GM23248 (cell line): Measurements from ENCODE around the gene FAXDC2. TPM values are rescaled to one million over a fixed set of nuclear protein-coding genes. Genes with fewer than 3 reads are reported as not detected.

Experiments
- DNase-seq: peaks from one replicate; pipeline ENCODE4 v3.0.0-alpha.2; 2015
- H2AFZ ChIP-seq: fragments of 200-600 bp; sonication (generic); 2 replicates; pipeline ENCODE4 v1.6.1; 2016; ENCODE audit warnings: antibody characterized with exemption
- H3F3A ChIP-seq: fragments of 200-600 bp; sonication (generic); 2 replicates; pipeline ENCODE4 v1.6.1; 2016; ENCODE audit warnings: mild to moderate bottlenecking, antibody characterized with exemption, mixed run types; ENCODE audit not compliant: insufficient read depth
- H3K27ac ChIP-seq: fragments of 200-600 bp; sonication (generic); 2 replicates; pipeline ENCODE4 v1.5.1; 2016; ENCODE audit warnings: mild to moderate bottlenecking
- H3K27me3 ChIP-seq: fragments of 200-600 bp; sonication (generic); replicated peaks from 2 replicates; pipeline ENCODE4 v1.6.1; 2016; ENCODE audit warnings: mild to moderate bottlenecking; ENCODE audit not compliant: insufficient read depth
- H3K36me3 ChIP-seq: fragments of 200-600 bp; sonication (generic); 2 replicates; pipeline ENCODE4 v1.6.1; 2016; ENCODE audit warnings: low read depth, mild to moderate bottlenecking
- H3K4me1 ChIP-seq: fragments of 200-600 bp; sonication (generic); 2 replicates; pipeline ENCODE4 v1.6.1; 2016; ENCODE audit warnings: mild to moderate bottlenecking; ENCODE audit not compliant: insufficient read depth
- H3K4me2 ChIP-seq: fragments of 200-600 bp; sonication (generic); one replicate; pipeline ENCODE4 v1.6.1; 2016; ENCODE audit warnings: mild to moderate bottlenecking; ENCODE audit not compliant: unreplicated experiment
- H3K4me3 ChIP-seq: fragments of 200-600 bp; sonication (generic); 2 replicates; pipeline ENCODE4 v1.5.1; 2016; ENCODE audit warnings: mild to moderate bottlenecking
- H3K79me2 ChIP-seq: fragments of 200-600 bp; sonication (generic); 2 replicates; pipeline ENCODE4 v1.6.1; 2016; ENCODE audit warnings: mild to moderate bottlenecking; ENCODE audit not compliant: insufficient read depth
- H3K9ac ChIP-seq: fragments of 200-600 bp; sonication (generic); 2 replicates; pipeline ENCODE4 v1.6.1; 2016; ENCODE audit warnings: mild to moderate bottlenecking
- H3K9me2 ChIP-seq: fragments of 200-600 bp; sonication (generic); 2 replicates; pipeline ENCODE4 v1.6.1; 2016; ENCODE audit warnings: mixed run types, mild to moderate bottlenecking, moderate library complexity; ENCODE audit not compliant: insufficient read depth
- H3K9me3 ChIP-seq: fragments of 200-600 bp; sonication (generic); one replicate; pipeline ENCODE4 v1.6.1; 2017; ENCODE audit warnings: low read depth
- H4K20me1 ChIP-seq: fragments of 200-600 bp; sonication (generic); 2 replicates; pipeline ENCODE4 v1.6.0; 2016; ENCODE audit not compliant: insufficient read depth
- EZH2 ChIP-seq: fragments of 200-600 bp; sonication (generic); IDR thresholded peaks from 2 replicates; pipeline ENCODE4 v1.6.1; 2018; ENCODE audit warnings: antibody characterized with exemption, mild to moderate bottlenecking; ENCODE audit not compliant: insufficient read depth, poor library complexity, severe bottlenecking
- EZH2phosphoT487 ChIP-seq: fragments of 200-600 bp; sonication (generic); IDR thresholded peaks from 2 replicates; pipeline ENCODE4 v1.6.1; 2018; ENCODE audit warnings: antibody characterized with exemption, moderate library complexity, mild to moderate bottlenecking, low read depth; ENCODE audit not compliant: insufficient read depth
- WGBS, 2 experiments: methylation state at CpG; one replicate each; pipeline ENCODE4 v1.1.6; 2015 to 2017; ENCODE audit warnings: low lambda C conversion rate in 2 of 2, low coverage in 1 of 2; ENCODE audit errors: missing lambda C conversion rate in 2 of 2; 5-methylcytosine and 5-hydroxymethylcytosine counted together
- in situ Hi-C: fragments of 300-500 bp; cut with MboI; formaldehyde crosslinking; loops from 2 replicates; pipeline ENCODE4 v1.15.0; 2020
- polyA plus RNA-seq: library from polyadenylated mRNA; unstranded; fragments of >200 nt; fragmentation: Nextera tagmentation; extraction: Ambion mirVana; gene quantifications from 2 replicates; pipeline ENCODE4 v1.2.1, GENCODE V29; 2016
- total RNA-seq: library from RNA; depleted of rRNA; stranded (reverse); fragments of >200 nt; shearing (Covaris generic); gene quantifications from 2 replicates; pipeline ENCODE4 v1.2.3, GENCODE V29; 2014

FAXDC2 gene
- total and polyA plus RNA-seq, 2 experiments from 2014 or later: 5.4 to 10.3 TPM

- Histone ChIP-seq H3K9me3 (no peaks in the 10 kb centered on the region), H3K27me3 (no peaks in the 10 kb centered on the region), H3K9me2 (no peaks in the 10 kb centered on the region), H3K36me3 (no peaks in the 10 kb centered on the region), H4K20me1 (no peaks in the 10 kb centered on the region), H3K9ac (no peak overlapping the region), H3K4me2 (no peak overlapping the region), H3K4me3 (no peak overlapping the region), H3K79me2 (peaks cover 15% of the 10 kb centered on the region; the same call in 1 of the 2 replicates), H3F3A (peaks cover 10% of the 10 kb centered on the region), H3K4me1 (peaks cover 10% of the 10 kb centered on the region), H3K27ac (no peak overlapping the region), H2AFZ (no peak overlapping the region)
- in situ Hi-C loops: no loop called here
- WGBS, 2 experiments: 82 to 89% methylated on average over 5 of the region's 5 CpGs
- TF ChIP-seq EZH2: no peak
- no peak for TF ChIP-seq EZH2phosphoT487
- DNase-seq: no peak
These were observed 5.6 kb downstream of the FAXDC2 start for GRCh38 chr5:154844809-154845208.

GRCh38 chr5:154842689-154843530, 7.5 kb downstream of the FAXDC2 start:
- Histone ChIP-seq H4K20me1 (no peaks in the 10 kb centered on the region), H3K36me3 (no peaks in the 10 kb centered on the region), H3K27ac (no peak overlapping the region), H3F3A (no peaks in the 10 kb centered on the region), H3K4me2 (no peak overlapping the region), H2AFZ (no peak overlapping the region), H3K9me2 (no peaks in the 10 kb centered on the region), H3K9me3 (no peaks in the 10 kb centered on the region), H3K9ac (no peak overlapping the region), H3K4me1 (no peaks in the 10 kb centered on the region), H3K27me3 (no peaks in the 10 kb centered on the region), H3K4me3 (no peak overlapping the region), H3K79me2 (peaks cover 5% of the 10 kb centered on the region; the same call in 1 of the 2 replicates)
- 86 to 91% methylated on average over 6 of the region's 6 CpGs for WGBS, 2 experiments
- TF ChIP-seq EZH2phosphoT487 (no peak), EZH2 (no peak)
- no peak for DNase-seq
- in situ Hi-C loops: no loop called here

GRCh38 chr5:154841273-154841661, 9.1 kb downstream of the FAXDC2 start:
- Histone ChIP-seq H3K4me3 (no peak overlapping the region), H3K36me3 (no peaks in the 10 kb centered on the region), H3K4me1 (no peaks in the 10 kb centered on the region), H3K4me2 (no peak overlapping the region), H3K27me3 (no peaks in the 10 kb centered on the region), H3K9me2 (no peaks in the 10 kb centered on the region), H3K79me2 (no peaks in the 10 kb centered on the region), H4K20me1 (no peaks in the 10 kb centered on the region), H2AFZ (no peak overlapping the region), H3K27ac (no peak overlapping the region), H3K9me3 (no peaks in the 10 kb centered on the region), H3F3A (peaks cover under 1% of the 10 kb centered on the region; the same call in 1 of the 2 replicates), H3K9ac (no peak overlapping the region)
- TF ChIP-seq EZH2phosphoT487 (no peak), EZH2 (no peak)
- in situ Hi-C loops: no loop called here
- no peak for DNase-seq

- Histone ChIP-seq H3F3A (peaks cover 6% of the 10 kb centered on the region; the same call in 1 of the 2 replicates), H3K9ac (no peak overlapping the region), H3K27ac (no peak overlapping the region), H3K9me3 (no peaks in the 10 kb centered on the region), H3K4me1 (0 out of 2 replicates have a peak, but pooled peaks cover 6% of the 10 kb centered on the region), H3K79me2 (no peaks in the 10 kb centered on the region), H4K20me1 (no peaks in the 10 kb centered on the region), H3K4me3 (no peak overlapping the region), H3K36me3 (no peaks in the 10 kb centered on the region), H2AFZ (no peak overlapping the region), H3K27me3 (no peaks in the 10 kb centered on the region), H3K4me2 (no peak overlapping the region), H3K9me2 (no peaks in the 10 kb centered on the region)
- 62 to 63% methylated on average over 6 of the region's 6 CpGs for whole genome bisulfite sequencing, 2 experiments
- DNase-seq: no peak
- TF ChIP-seq EZH2phosphoT487 (no peak), EZH2 (no peak)
- in situ Hi-C loops: no loop called here
These were observed 9.7 kb downstream of the FAXDC2 start for GRCh38 chr5:154840435-154841272.
